HepG2 (cell line): ENCODE data around the gene DDIAS. TPM values are rescaled to one million over a fixed set of nuclear protein-coding genes. Genes with fewer than 3 reads are reported as not detected.

ENCODE experiments used
- ARNT ChIP-seq: fragments of 450-650 bp; IDR thresholded peaks from 2 replicates; pipeline ENCODE4 v1.6.1; 2017
- DNMT1 ChIP-seq: sonication (generic); formaldehyde crosslinking; IDR thresholded peaks from 2 replicates; pipeline ENCODE4 v1.5.1; 2020; ENCODE audit warnings: mild to moderate bottlenecking, missing genetic modification reagents
- HHEX ChIP-seq: IDR thresholded peaks from 2 replicates; pipeline ENCODE4 v1.6.1; 2016; ENCODE audit warnings: control low read depth
- KDM5B ChIP-seq: sonication (generic); formaldehyde crosslinking; IDR thresholded peaks from 2 replicates; pipeline ENCODE4 v1.4.0; 2020; ENCODE audit warnings: missing genetic modification reagents, mild to moderate bottlenecking, borderline replicate concordance
- MZF1 ChIP-seq: sonication (generic); formaldehyde crosslinking; IDR thresholded peaks from 2 replicates; pipeline ENCODE4 v1.8.1; 2023; ENCODE audit warnings: mild to moderate bottlenecking, missing genetic modification reagents, borderline replicate concordance
- NBN ChIP-seq: fragments of 450-650 bp; conservative IDR thresholded peaks from 2 replicates; pipeline ENCODE4 v1.6.1; 2017
- TSC22D2 ChIP-seq: sonication (generic); formaldehyde crosslinking; IDR thresholded peaks from 2 replicates; pipeline ENCODE4 v1.5.1; 2020; ENCODE audit warnings: missing genetic modification reagents, mild to moderate bottlenecking, borderline replicate concordance
- ZNF232 ChIP-seq: sonication (generic); formaldehyde crosslinking; IDR thresholded peaks from 2 replicates; pipeline ENCODE4 v1.4.0; 2020; ENCODE audit warnings: missing genetic modification reagents, borderline replicate concordance
- ZNF430 ChIP-seq: sonication (generic); formaldehyde crosslinking; IDR thresholded peaks from 2 replicates; pipeline ENCODE4 v1.9.0; 2021; ENCODE audit warnings: mild to moderate bottlenecking, missing genetic modification reagents
- ZNF550 ChIP-seq: sonication (generic); formaldehyde crosslinking; IDR thresholded peaks from 2 replicates; pipeline ENCODE4 v1.4.0; 2020; ENCODE audit warnings: mild to moderate bottlenecking, missing genetic modification reagents, borderline replicate concordance
- ZNF703 ChIP-seq: sonication (generic); formaldehyde crosslinking; IDR thresholded peaks from 2 replicates; pipeline ENCODE4 v1.5.1; 2020; ENCODE audit warnings: missing genetic modification reagents, mild to moderate bottlenecking, moderate library complexity, borderline replicate concordance
- ZNF775 ChIP-seq: sonication (generic); formaldehyde crosslinking; IDR thresholded peaks from 2 replicates; pipeline ENCODE4 v1.4.0; 2020; ENCODE audit warnings: missing genetic modification reagents, mild to moderate bottlenecking, moderate library complexity, borderline replicate concordance
- polyA plus RNA-seq, 8 experiments: library from polyadenylated mRNA; depleted of rRNA in 3 of 8; stranded (reverse) in 7 of 8; unstranded in 1 of 8; fragments of >200 nt; fragmentation: Illumina TruSeq in 4 of 8; extraction: Trizol in 4 of 8; gene quantifications; 2 replicates each; pipeline versions ENCODE4 v1.2.1 to v1.2.3, GENCODE V29; 2011 to 2016; ENCODE audit warnings: low read depth in 4 of 8, missing spikeins in 1 of 8, mixed read lengths in 1 of 8; ENCODE audit not compliant: insufficient read depth in 1 of 8
- total RNA-seq, 5 experiments: library from RNA; depleted of rRNA; stranded (reverse); fragments of >200 nt; fragmentation: Illumina TruSeq; extraction: Trizol; gene quantifications; 2 replicates each; pipeline ENCODE4 v1.2.3, GENCODE V29; 2016; ENCODE audit warnings: low read depth in 1 of 5
- TF ChIP-seq, protein P1 (sequence below): sonication (generic); formaldehyde crosslinking; IDR thresholded peaks from 2 replicates; pipeline ENCODE4 v1.5.0; 2020; ENCODE audit warnings: missing genetic modification reagents, mild to moderate bottlenecking, borderline replicate concordance
- TF ChIP-seq, protein P2 (sequence below): sonication (generic); formaldehyde crosslinking; IDR thresholded peaks from 2 replicates; pipeline ENCODE4 v1.5.1; 2020; ENCODE audit warnings: mild to moderate bottlenecking, moderate library complexity, missing genetic modification reagents
- TF ChIP-seq, protein P3 (sequence below): sonication (generic); formaldehyde crosslinking; IDR thresholded peaks from 2 replicates; pipeline ENCODE4 v1.8.1; 2023; ENCODE audit warnings: mild to moderate bottlenecking, missing genetic modification reagents
- TF ChIP-seq, protein P4 (sequence below): sonication (generic); formaldehyde crosslinking; conservative IDR thresholded peaks from 2 replicates; pipeline ENCODE4 v1.4.0; 2020; ENCODE audit warnings: mild to moderate bottlenecking, missing genetic modification reagents, moderate library complexity
- TF ChIP-seq, protein P5 (sequence below): IDR thresholded peaks from 2 replicates; pipeline ENCODE4 v1.6.1; 2012; ENCODE audit warnings: inconsistent platforms

DDIAS gene
- total and polyA plus RNA-seq, 2 of the 13 experiments (the other 11 are each of a cell fraction or from before 2014, with no cell fraction given) = 3.5 to 13.0 TPM

DNA sequence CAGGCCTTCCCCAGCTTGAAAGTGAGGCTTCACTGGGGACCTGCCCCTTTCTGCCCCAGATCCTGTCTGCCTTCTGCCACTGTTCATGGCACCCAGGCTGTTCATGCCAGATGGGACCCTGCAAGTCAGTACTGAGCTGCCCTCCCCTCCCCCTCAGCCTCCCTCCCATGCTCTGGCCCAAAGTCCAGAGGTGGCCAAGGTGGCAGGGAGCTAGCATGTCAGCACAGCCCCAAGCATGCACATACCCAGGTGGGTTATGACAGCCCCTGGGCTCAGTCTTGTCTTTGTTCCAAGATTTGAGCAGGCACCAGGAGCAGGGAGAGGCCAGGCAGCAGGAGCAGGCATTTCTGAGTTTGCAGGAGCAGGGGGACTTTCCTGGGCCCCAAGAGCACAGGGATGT, 44.1 kb downstream of the DDIAS start (continued):
- no peak for TF ChIP-seq TSC22D2 (CRISPR knock-in tag)
- TF ChIP-seq ZNF703 (CRISPR knock-in tag) = no peak
- no peak for TF ChIP-seq DNMT1
- peak; percentile 26; the same call in 1 of the 2 replicates for TF ChIP-seq HHEX (CRISPR knock-in tag)
- TF ChIP-seq, protein P1, sequence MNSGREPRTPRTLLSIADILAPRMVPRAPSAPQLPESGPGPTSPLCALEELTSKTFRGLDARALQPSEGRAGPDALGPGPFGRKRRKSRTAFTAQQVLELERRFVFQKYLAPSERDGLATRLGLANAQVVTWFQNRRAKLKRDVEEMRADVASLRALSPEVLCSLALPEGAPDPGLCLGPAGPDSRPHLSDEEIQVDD = no peak
- TF ChIP-seq ZNF430 (CRISPR knock-in tag) = no peak
- TF ChIP-seq, protein P2, sequence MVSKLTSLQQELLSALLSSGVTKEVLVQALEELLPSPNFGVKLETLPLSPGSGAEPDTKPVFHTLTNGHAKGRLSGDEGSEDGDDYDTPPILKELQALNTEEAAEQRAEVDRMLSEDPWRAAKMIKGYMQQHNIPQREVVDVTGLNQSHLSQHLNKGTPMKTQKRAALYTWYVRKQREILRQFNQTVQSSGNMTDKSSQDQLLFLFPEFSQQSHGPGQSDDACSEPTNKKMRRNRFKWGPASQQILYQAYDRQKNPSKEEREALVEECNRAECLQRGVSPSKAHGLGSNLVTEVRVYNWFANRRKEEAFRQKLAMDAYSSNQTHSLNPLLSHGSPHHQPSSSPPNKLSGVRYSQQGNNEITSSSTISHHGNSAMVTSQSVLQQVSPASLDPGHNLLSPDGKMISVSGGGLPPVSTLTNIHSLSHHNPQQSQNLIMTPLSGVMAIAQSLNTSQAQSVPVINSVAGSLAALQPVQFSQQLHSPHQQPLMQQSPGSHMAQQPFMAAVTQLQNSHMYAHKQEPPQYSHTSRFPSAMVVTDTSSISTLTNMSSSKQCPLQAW (CRISPR knock-in tag) = peak; percentile 17; the same call in 1 of the 2 replicates
- TF ChIP-seq, protein P3, sequence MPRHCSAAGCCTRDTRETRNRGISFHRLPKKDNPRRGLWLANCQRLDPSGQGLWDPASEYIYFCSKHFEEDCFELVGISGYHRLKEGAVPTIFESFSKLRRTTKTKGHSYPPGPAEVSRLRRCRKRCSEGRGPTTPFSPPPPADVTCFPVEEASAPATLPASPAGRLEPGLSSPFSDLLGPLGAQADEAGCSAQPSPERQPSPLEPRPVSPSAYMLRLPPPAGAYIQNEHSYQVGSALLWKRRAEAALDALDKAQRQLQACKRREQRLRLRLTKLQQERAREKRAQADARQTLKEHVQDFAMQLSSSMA (CRISPR knock-in tag) = 0 out of 2 replicates have a peak, but pooled peaks have one; percentile 50
- TF ChIP-seq ZNF550 (CRISPR knock-in tag) = no peak
- TF ChIP-seq, protein P4, sequence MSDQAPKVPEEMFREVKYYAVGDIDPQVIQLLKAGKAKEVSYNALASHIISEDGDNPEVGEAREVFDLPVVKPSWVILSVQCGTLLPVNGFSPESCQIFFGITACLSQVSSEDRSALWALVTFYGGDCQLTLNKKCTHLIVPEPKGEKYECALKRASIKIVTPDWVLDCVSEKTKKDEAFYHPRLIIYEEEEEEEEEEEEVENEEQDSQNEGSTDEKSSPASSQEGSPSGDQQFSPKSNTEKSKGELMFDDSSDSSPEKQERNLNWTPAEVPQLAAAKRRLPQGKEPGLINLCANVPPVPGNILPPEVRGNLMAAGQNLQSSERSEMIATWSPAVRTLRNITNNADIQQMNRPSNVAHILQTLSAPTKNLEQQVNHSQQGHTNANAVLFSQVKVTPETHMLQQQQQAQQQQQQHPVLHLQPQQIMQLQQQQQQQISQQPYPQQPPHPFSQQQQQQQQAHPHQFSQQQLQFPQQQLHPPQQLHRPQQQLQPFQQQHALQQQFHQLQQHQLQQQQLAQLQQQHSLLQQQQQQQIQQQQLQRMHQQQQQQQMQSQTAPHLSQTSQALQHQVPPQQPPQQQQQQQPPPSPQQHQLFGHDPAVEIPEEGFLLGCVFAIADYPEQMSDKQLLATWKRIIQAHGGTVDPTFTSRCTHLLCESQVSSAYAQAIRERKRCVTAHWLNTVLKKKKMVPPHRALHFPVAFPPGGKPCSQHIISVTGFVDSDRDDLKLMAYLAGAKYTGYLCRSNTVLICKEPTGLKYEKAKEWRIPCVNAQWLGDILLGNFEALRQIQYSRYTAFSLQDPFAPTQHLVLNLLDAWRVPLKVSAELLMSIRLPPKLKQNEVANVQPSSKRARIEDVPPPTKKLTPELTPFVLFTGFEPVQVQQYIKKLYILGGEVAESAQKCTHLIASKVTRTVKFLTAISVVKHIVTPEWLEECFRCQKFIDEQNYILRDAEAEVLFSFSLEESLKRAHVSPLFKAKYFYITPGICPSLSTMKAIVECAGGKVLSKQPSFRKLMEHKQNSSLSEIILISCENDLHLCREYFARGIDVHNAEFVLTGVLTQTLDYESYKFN (CRISPR knock-in tag) = peak; percentile 55
- TF ChIP-seq, protein P5, sequence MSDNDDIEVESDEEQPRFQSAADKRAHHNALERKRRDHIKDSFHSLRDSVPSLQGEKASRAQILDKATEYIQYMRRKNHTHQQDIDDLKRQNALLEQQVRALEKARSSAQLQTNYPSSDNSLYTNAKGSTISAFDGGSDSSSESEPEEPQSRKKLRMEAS = peak; percentile 61; the same call in 1 of the 2 replicates
- no peak for TF ChIP-seq ZNF232 (CRISPR knock-in tag)
- no peak for TF ChIP-seq ARNT
- no peak for TF ChIP-seq MZF1 (CRISPR knock-in tag)
- no peak for TF ChIP-seq ZNF775 (CRISPR knock-in tag)
- TF ChIP-seq KDM5B = peak; percentile 22; the same call in 1 of the 2 replicates
- TF ChIP-seq NBN = no peak
